ENCODE measurements around the gene LACTBL1. TPM values are rescaled to one million over a fixed set of nuclear protein-coding genes. Genes with fewer than 3 reads are reported as not detected.

LACTBL1 gene
- total and polyA plus RNA-seq, 4 donors, result not detected

GRCh38 chr1:22919341-22920025 is 53.2 kb downstream of the LACTBL1 start:
- WGBS, result 72% methylated on average over 8 of the region's 8 CpGs

GRCh38 chr1:22918644-22919043 is 54.0 kb downstream of the LACTBL1 start:
- Histone ChIP-seq H3K9ac (ENCODE audit: low read depth in 1 of 2, low read length in 2 of 2) (no peak overlapping the region), H3K27ac (ENCODE audit: low read depth in 1 of 2, low read length in 2 of 2) (no peak overlapping the region), H3K9me3 (ENCODE audit: control insufficient read depth in 4 of 4, low read length in 3 of 4) (no peaks in the 10 kb centered on the region), H3K36me3 (ENCODE audit: control insufficient read depth in 4 of 4, insufficient read depth in 3 of 4, low read depth in 1 of 4, low read length in 3 of 4) (no peaks in the 10 kb centered on the region), H3K4me3 (ENCODE audit: low read depth in 1 of 3, low read length in 3 of 3) (no peak overlapping the region), H3K27me3 (ENCODE audit: control insufficient read depth in 4 of 4, insufficient read depth in 4 of 4, low read length in 3 of 4) (no peaks in the 10 kb centered on the region), H3K4me1 (ENCODE audit: control insufficient read depth in 4 of 4, insufficient read depth in 4 of 4, low read length in 3 of 4) (no peaks in the 10 kb centered on the region)
- DNase-seq (ENCODE audit: low spot score), result no peak
- 80% methylated on average over 4 of the region's 4 CpGs for WGBS
- TF ChIP-seq ZBTB33 (IDR thresholded peaks at IDR 0.05) (no peak), HNF4A (conservative IDR thresholded peaks at IDR 0.05) (no peak), FOXA2 (IDR thresholded peaks at IDR 0.05) (no peak), RAD21 (IDR thresholded peaks at IDR 0.05) (no peak)

More at GRCh38 chr1:22919341-22920025, 53.2 kb downstream of the LACTBL1 start:
- DNase-seq (ENCODE audit: low spot score), result no peak
- Histone ChIP-seq H3K27ac (ENCODE audit: low read depth in 1 of 2, low read length in 2 of 2) (no peak overlapping the region), H3K36me3 (ENCODE audit: control insufficient read depth in 4 of 4, insufficient read depth in 3 of 4, low read depth in 1 of 4, low read length in 3 of 4) (no peaks in the 10 kb centered on the region), H3K9me3 (ENCODE audit: control insufficient read depth in 4 of 4, low read length in 3 of 4) (no peaks in the 10 kb centered on the region), H3K4me3 (ENCODE audit: low read depth in 1 of 3, low read length in 3 of 3) (no peak overlapping the region), H3K4me1 (ENCODE audit: control insufficient read depth in 4 of 4, insufficient read depth in 4 of 4, low read length in 3 of 4) (no peaks in the 10 kb centered on the region), H3K27me3 (ENCODE audit: control insufficient read depth in 4 of 4, insufficient read depth in 4 of 4, low read length in 3 of 4) (no peaks in the 10 kb centered on the region), H3K9ac (ENCODE audit: low read depth in 1 of 2, low read length in 2 of 2) (no peak overlapping the region)
- TF ChIP-seq SP1 (IDR thresholded peaks at IDR 0.05), result no peak
- TF ChIP-seq FOXA1 (IDR thresholded peaks at IDR 0.05), result no peak
- TF ChIP-seq HNF4G (IDR thresholded peaks at IDR 0.05), result no peak
- no peak for TF ChIP-seq TAF1 (conservative IDR thresholded peaks at IDR 0.05)
- TF ChIP-seq HNF4A (conservative IDR thresholded peaks at IDR 0.05), result no peak
- TF ChIP-seq ZBTB33 (IDR thresholded peaks at IDR 0.05), result no peak

GRCh38 chr1:22917989-22918388 is 54.7 kb downstream of the LACTBL1 start:
- H3K9ac ChIP-seq (ENCODE audit: low read depth in 1 of 2, low read length in 2 of 2), result no peak overlapping the region
- H3K4me1 ChIP-seq (ENCODE audit: control insufficient read depth in 4 of 4, insufficient read depth in 4 of 4, low read length in 3 of 4), result no peaks in the 10 kb centered on the region
- TF ChIP-seq HNF4A (conservative IDR thresholded peaks at IDR 0.05) (no peak), TAF1 (conservative IDR thresholded peaks at IDR 0.05) (no peak), RXRA (IDR thresholded peaks at IDR 0.05) (no peak), RAD21 (IDR thresholded peaks at IDR 0.05) (no peak), ATF3 (IDR thresholded peaks at IDR 0.05) (no peak), SP1 (IDR thresholded peaks at IDR 0.05) (no peak), FOXA2 (IDR thresholded peaks at IDR 0.05) (no peak), FOXA1 (IDR thresholded peaks at IDR 0.05) (no peak), GABPA (IDR thresholded peaks at IDR 0.05 in 1 of 2, conservative IDR thresholded peaks at IDR 0.05 in 1 of 2) (no peak)
- H3K9me3 ChIP-seq (ENCODE audit: control insufficient read depth in 4 of 4, low read length in 3 of 4), result no peaks in the 10 kb centered on the region
- H3K27ac ChIP-seq (ENCODE audit: low read depth in 1 of 2, low read length in 2 of 2), result no peak overlapping the region
- H3K4me3 ChIP-seq (ENCODE audit: low read depth in 1 of 3, low read length in 3 of 3), result no peak overlapping the region
- no peaks in the 10 kb centered on the region for H3K27me3 ChIP-seq (ENCODE audit: control insufficient read depth in 4 of 4, insufficient read depth in 4 of 4, low read length in 3 of 4)
- H3K36me3 ChIP-seq (ENCODE audit: control insufficient read depth in 4 of 4, insufficient read depth in 3 of 4, low read depth in 1 of 4, low read length in 3 of 4), result no peaks in the 10 kb centered on the region
- DNase-seq (ENCODE audit: low spot score), result no peak
- 75% methylated on average over 5 of the region's 5 CpGs for whole genome bisulfite sequencing
